Body of pancreas (tissue), 4 donors: ENCODE data around the gene ZYG11A.

Experiments used
- POLR2A ChIP-seq, 3 donors: fragments of 450-650 bp; IDR thresholded peaks; one replicate each; pipeline ENCODE4 v1.6.1; 2016; ENCODE audit warnings: antibody characterized with exemption in 3 of 3, mild to moderate bottlenecking in 2 of 3
- TF ChIP-seq, protein P1 (sequence below), 7 experiments: fragments of 450-650 bp in 4 of 7; fragments of 200-600 bp in 3 of 7; sonication (generic) in 3 of 7; IDR thresholded peaks; one replicate each; pipeline ENCODE4 v1.5.1; 2016 to 2019; ENCODE audit warnings: antibody characterized with exemption in 7 of 7

DNA sequence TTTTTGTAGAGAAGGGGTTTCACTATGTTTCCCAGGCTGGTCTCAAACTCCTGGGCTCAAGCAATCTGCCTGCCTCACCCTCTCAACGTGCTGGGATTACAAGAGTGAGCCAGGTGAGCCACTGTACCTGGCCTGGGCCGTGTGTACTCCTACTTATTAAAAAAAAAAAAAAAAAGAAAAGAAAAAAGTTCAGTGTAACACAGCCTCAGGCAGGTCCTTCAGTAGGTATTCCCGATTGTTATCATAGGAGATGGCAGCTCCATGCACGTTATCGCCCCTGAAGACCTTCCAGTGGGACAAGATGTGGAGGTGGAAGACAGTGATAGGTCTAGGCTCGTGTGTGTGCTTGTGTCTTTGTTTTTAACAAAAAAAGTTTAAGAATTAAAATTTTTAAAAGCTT is 75.6 kb downstream of the ZYG11A start:
- TF ChIP-seq POLR2A (IDR thresholded peaks at IDR 0.05) = no peak
- TF ChIP-seq, protein P1, sequence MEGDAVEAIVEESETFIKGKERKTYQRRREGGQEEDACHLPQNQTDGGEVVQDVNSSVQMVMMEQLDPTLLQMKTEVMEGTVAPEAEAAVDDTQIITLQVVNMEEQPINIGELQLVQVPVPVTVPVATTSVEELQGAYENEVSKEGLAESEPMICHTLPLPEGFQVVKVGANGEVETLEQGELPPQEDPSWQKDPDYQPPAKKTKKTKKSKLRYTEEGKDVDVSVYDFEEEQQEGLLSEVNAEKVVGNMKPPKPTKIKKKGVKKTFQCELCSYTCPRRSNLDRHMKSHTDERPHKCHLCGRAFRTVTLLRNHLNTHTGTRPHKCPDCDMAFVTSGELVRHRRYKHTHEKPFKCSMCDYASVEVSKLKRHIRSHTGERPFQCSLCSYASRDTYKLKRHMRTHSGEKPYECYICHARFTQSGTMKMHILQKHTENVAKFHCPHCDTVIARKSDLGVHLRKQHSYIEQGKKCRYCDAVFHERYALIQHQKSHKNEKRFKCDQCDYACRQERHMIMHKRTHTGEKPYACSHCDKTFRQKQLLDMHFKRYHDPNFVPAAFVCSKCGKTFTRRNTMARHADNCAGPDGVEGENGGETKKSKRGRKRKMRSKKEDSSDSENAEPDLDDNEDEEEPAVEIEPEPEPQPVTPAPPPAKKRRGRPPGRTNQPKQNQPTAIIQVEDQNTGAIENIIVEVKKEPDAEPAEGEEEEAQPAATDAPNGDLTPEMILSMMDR (IDR thresholded peaks at IDR 0.05) = no peak
